ENCODE measurements around the gene RBM7.
A peak's percentile ranks its signal among the peaks of the same experiment; 100 is the strongest.

Gene RBM7

DNA sequence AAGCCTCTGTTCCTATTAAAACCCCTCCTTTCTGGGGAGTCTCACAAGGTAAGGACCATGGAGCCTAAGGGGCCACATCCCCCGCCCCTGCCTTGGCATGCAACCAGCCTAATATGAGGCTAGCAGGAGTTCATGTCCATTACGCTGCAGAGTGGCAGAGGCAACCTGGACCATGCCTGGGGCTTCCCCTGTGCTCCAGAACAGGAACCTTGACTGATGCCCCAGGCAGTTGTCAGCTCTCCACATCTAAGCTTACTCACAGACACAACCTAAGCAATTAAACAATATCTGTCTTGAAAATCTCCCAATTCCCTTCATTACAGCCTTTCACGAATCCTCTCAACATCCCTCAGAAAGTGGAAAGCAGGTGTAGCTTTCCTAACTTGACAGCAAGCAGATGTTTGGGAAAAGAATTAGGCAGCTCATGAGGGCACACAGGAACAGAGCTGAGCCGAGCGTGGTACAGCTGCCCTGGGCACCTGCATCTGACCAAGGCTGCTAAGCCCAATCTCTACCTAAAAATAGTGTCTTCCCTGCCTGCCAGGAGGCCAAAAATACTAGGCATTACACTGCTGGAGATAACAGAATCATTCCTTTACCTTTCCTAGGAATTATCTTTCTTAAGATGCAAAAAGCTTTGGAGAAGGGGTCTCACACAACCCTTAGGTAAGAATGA, 20.9 kb upstream of the RBM7 start:
- Histone ChIP-seq H3K27me3 (ENCODE audit: control insufficient read depth in 1 of 2, insufficient read depth in 1 of 2, low read length in 2 of 2) (no peaks in the 10 kb centered on the region), H3K27ac (ENCODE audit: low read length, poor library complexity, severe bottlenecking) (no peak overlapping the region), H2AK5ac (ENCODE audit: low read length, severe bottlenecking) (no peak overlapping the region), H4K8ac (ENCODE audit: low read length) (no peak overlapping the region), H3K9me3 (ENCODE audit: control insufficient read depth, low read length) (no peaks in the 10 kb centered on the region), H2BK5ac (ENCODE audit: low read depth, low read length, poor library complexity, severe bottlenecking) (no peak overlapping the region), H3K14ac (ENCODE audit: low read length in 2 of 2) (no peak overlapping the region), H3K4me1 (ENCODE audit: control insufficient read depth, insufficient read depth, low read depth, low read length) (no peaks in the 10 kb centered on the region), H2BK120ac (ENCODE audit: low read depth, low read length) (no peak overlapping the region), H3K18ac (ENCODE audit: low read depth in 1 of 2, low read length in 2 of 2) (no peak overlapping the region), H2AFZ (ENCODE audit: low read depth, low read length) (no peak overlapping the region), H3K4me3 (ENCODE audit: insufficient read depth in 1 of 2, low read depth in 1 of 2, low read length in 2 of 2) (no peak overlapping the region), H4K91ac (ENCODE audit: low read length) (no peak overlapping the region), H3K23ac (ENCODE audit: low read length in 2 of 2) (no peak overlapping the region), H3K36me3 (ENCODE audit: control insufficient read depth in 1 of 2, insufficient read depth in 2 of 2, low read depth in 1 of 2, low read length in 2 of 2) (no peaks in the 10 kb centered on the region), H2BK12ac (ENCODE audit: low read length in 2 of 2) (no peak overlapping the region), H2BK15ac (ENCODE audit: low read depth, poor library complexity, severe bottlenecking) (no peak overlapping the region), H3K79me1 (replicated peaks; ENCODE audit: low read length, poor library complexity, severe bottlenecking) (no peaks in the 10 kb centered on the region), H3K4ac (ENCODE audit: low read depth in 1 of 2, low read length in 2 of 2) (no peak overlapping the region), H3K4me2 (ENCODE audit: low read length, poor library complexity, severe bottlenecking) (no peak overlapping the region), H3K9ac (ENCODE audit: low read length) (no peak overlapping the region)
- DNase-seq, result no peak
- WGBS, result over 99% methylated on average over 5 of the region's 5 CpGs

GRCh38 chr11:114382509-114382908, 18.0 kb upstream of the RBM7 start:
- WGBS, result 100% methylated on average over 1 of the region's 3 CpGs
- H3K23ac ChIP-seq (ENCODE audit: low read length in 2 of 2), result no peak overlapping the region

GRCh38 chr11:114384487-114384886, 16.0 kb upstream of the RBM7 start:
- no peak overlapping the region for H3K4me3 ChIP-seq (ENCODE audit: insufficient read depth in 1 of 2, low read depth in 1 of 2, low read length in 2 of 2)
- H3K36me3 ChIP-seq (ENCODE audit: control insufficient read depth in 1 of 2, insufficient read depth in 2 of 2, low read depth in 1 of 2, low read length in 2 of 2), result no peaks in the 10 kb centered on the region
- no peak overlapping the region for H2AFZ ChIP-seq (ENCODE audit: low read depth, low read length)
- no peaks in the 10 kb centered on the region for H3K79me1 ChIP-seq (replicated peaks; ENCODE audit: low read length, poor library complexity, severe bottlenecking)
- H3K4me1 ChIP-seq (ENCODE audit: control insufficient read depth, insufficient read depth, low read depth, low read length), result no peaks in the 10 kb centered on the region
- H2AK5ac ChIP-seq (ENCODE audit: low read length, severe bottlenecking), result no peak overlapping the region
- peak overlapping the region in 1 of 2 experiments; percentile 12 for H3K18ac ChIP-seq (ENCODE audit: low read depth in 1 of 2, low read length in 2 of 2)
- H3K4ac ChIP-seq (ENCODE audit: low read depth in 1 of 2, low read length in 2 of 2), result no peak overlapping the region
- no peak overlapping the region for H3K27ac ChIP-seq (ENCODE audit: low read length, poor library complexity, severe bottlenecking)
- 94% methylated on average over 1 of the region's 1 CpG for WGBS
- no peaks in the 10 kb centered on the region for H3K27me3 ChIP-seq (ENCODE audit: control insufficient read depth in 1 of 2, insufficient read depth in 1 of 2, low read length in 2 of 2)
- no peak overlapping the region for H2BK15ac ChIP-seq (ENCODE audit: low read depth, poor library complexity, severe bottlenecking)
- no peak for DNase-seq
- H3K14ac ChIP-seq (ENCODE audit: low read length in 2 of 2), result no peak overlapping the region
- H2BK120ac ChIP-seq (ENCODE audit: low read depth, low read length), result no peak overlapping the region
- H3K23ac ChIP-seq (ENCODE audit: low read length in 2 of 2), result no peak overlapping the region
- no peak overlapping the region for H3K9ac ChIP-seq (ENCODE audit: low read length)
- no peak overlapping the region for H2BK12ac ChIP-seq (ENCODE audit: low read length in 2 of 2)
- H2BK5ac ChIP-seq (ENCODE audit: low read depth, low read length, poor library complexity, severe bottlenecking), result no peak overlapping the region
- H3K4me2 ChIP-seq (ENCODE audit: low read length, poor library complexity, severe bottlenecking), result no peak overlapping the region
- H4K91ac ChIP-seq (ENCODE audit: low read length), result no peak overlapping the region
- no peaks in the 10 kb centered on the region for H3K9me3 ChIP-seq (ENCODE audit: control insufficient read depth, low read length)
- H4K8ac ChIP-seq (ENCODE audit: low read length), result no peak overlapping the region

More at GRCh38 chr11:114382509-114382908, 18.0 kb upstream of the RBM7 start:
- no peak overlapping the region for H3K9ac ChIP-seq (ENCODE audit: low read length)
- H2BK5ac ChIP-seq (ENCODE audit: low read depth, low read length, poor library complexity, severe bottlenecking), result no peak overlapping the region
- no peak overlapping the region for H4K8ac ChIP-seq (ENCODE audit: low read length)
- H3K4me2 ChIP-seq (ENCODE audit: low read length, poor library complexity, severe bottlenecking), result no peak overlapping the region
- H2BK15ac ChIP-seq (ENCODE audit: low read depth, poor library complexity, severe bottlenecking), result no peak overlapping the region
- H3K36me3 ChIP-seq (ENCODE audit: control insufficient read depth in 1 of 2, insufficient read depth in 2 of 2, low read depth in 1 of 2, low read length in 2 of 2), result no peaks in the 10 kb centered on the region
- H3K27ac ChIP-seq (ENCODE audit: low read length, poor library complexity, severe bottlenecking), result no peak overlapping the region
- H3K14ac ChIP-seq (ENCODE audit: low read length in 2 of 2), result no peak overlapping the region
- H2AK5ac ChIP-seq (ENCODE audit: low read length, severe bottlenecking), result no peak overlapping the region
- no peaks in the 10 kb centered on the region for H3K4me1 ChIP-seq (ENCODE audit: control insufficient read depth, insufficient read depth, low read depth, low read length)
- H2BK12ac ChIP-seq (ENCODE audit: low read length in 2 of 2), result no peak overlapping the region
- no peak overlapping the region for H3K4ac ChIP-seq (ENCODE audit: low read depth in 1 of 2, low read length in 2 of 2)
- no peaks in the 10 kb centered on the region for H3K79me1 ChIP-seq (replicated peaks; ENCODE audit: low read length, poor library complexity, severe bottlenecking)
- no peaks in the 10 kb centered on the region for H3K9me3 ChIP-seq (ENCODE audit: control insufficient read depth, low read length)
- no peak overlapping the region for H2BK120ac ChIP-seq (ENCODE audit: low read depth, low read length)
- H4K91ac ChIP-seq (ENCODE audit: low read length), result no peak overlapping the region
- H2AFZ ChIP-seq (ENCODE audit: low read depth, low read length), result no peak overlapping the region
- no peaks in the 10 kb centered on the region for H3K27me3 ChIP-seq (ENCODE audit: control insufficient read depth in 1 of 2, insufficient read depth in 1 of 2, low read length in 2 of 2)
- H3K4me3 ChIP-seq (ENCODE audit: insufficient read depth in 1 of 2, low read depth in 1 of 2, low read length in 2 of 2), result no peak overlapping the region
- DNase-seq, result no peak
- no peak overlapping the region for H3K18ac ChIP-seq (ENCODE audit: low read depth in 1 of 2, low read length in 2 of 2)

DNA sequence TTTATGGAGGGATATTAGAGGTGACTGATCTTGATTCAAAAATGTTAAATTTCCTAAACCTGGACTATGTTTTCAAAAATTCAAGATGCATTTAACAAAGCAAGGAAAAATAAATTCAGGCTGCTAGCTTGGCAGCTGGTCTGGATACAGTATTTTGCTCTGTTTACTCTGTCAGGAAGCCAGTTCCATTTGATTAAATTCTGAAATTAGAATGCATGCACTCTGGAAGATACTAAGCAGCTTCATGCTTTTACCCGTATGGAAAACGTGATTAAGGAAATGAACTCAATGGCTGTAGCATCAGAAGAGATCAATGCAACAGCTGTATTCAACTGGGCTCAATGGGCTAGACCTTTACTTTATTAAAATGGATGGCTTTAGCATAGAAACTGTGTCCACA, 14.3 kb upstream of the RBM7 start:
- WGBS, result 95% methylated on average over 2 of the region's 2 CpGs

More for the DNA sequence above, 14.3 kb upstream of the RBM7 start:
- Histone ChIP-seq H2BK12ac (ENCODE audit: low read length in 2 of 2) (no peak overlapping the region), H3K18ac (ENCODE audit: low read depth in 1 of 2, low read length in 2 of 2) (no peak overlapping the region), H3K79me1 (replicated peaks; ENCODE audit: low read length, poor library complexity, severe bottlenecking) (no peaks in the 10 kb centered on the region), H4K91ac (ENCODE audit: low read length) (no peak overlapping the region), H3K4me2 (ENCODE audit: low read length, poor library complexity, severe bottlenecking) (no peak overlapping the region), H3K27me3 (ENCODE audit: control insufficient read depth in 1 of 2, insufficient read depth in 1 of 2, low read length in 2 of 2) (no peaks in the 10 kb centered on the region), H2BK15ac (ENCODE audit: low read depth, poor library complexity, severe bottlenecking) (no peak overlapping the region), H3K4me3 (ENCODE audit: insufficient read depth in 1 of 2, low read depth in 1 of 2, low read length in 2 of 2) (no peak overlapping the region), H2BK5ac (ENCODE audit: low read depth, low read length, poor library complexity, severe bottlenecking) (no peak overlapping the region), H2BK120ac (ENCODE audit: low read depth, low read length) (no peak overlapping the region), H3K36me3 (ENCODE audit: control insufficient read depth in 1 of 2, insufficient read depth in 2 of 2, low read depth in 1 of 2, low read length in 2 of 2) (no peaks in the 10 kb centered on the region), H3K9me3 (ENCODE audit: control insufficient read depth, low read length) (no peaks in the 10 kb centered on the region), H4K8ac (ENCODE audit: low read length) (no peak overlapping the region), H3K27ac (ENCODE audit: low read length, poor library complexity, severe bottlenecking) (no peak overlapping the region), H3K23ac (ENCODE audit: low read length in 2 of 2) (no peak overlapping the region), H3K9ac (ENCODE audit: low read length) (no peak overlapping the region), H3K4ac (ENCODE audit: low read depth in 1 of 2, low read length in 2 of 2) (no peak overlapping the region), H3K14ac (ENCODE audit: low read length in 2 of 2) (no peak overlapping the region), H2AK5ac (ENCODE audit: low read length, severe bottlenecking) (no peak overlapping the region), H2AFZ (ENCODE audit: low read depth, low read length) (no peak overlapping the region), H3K4me1 (ENCODE audit: control insufficient read depth, insufficient read depth, low read depth, low read length) (no peaks in the 10 kb centered on the region)
- DNase-seq, result no peak

All from mesenchymal stem cell (in vitro differentiated cells and primary cell).